NCI-H2081 (cell line): ENCODE results near the gene PARVB.

Source experiments
- DNase-seq, 2 experiments: peaks; one replicate each; lab custom pipeline; 2025; lab: John Stamatoyannopoulos, UW

The PARVB gene

GRCh38 chr22:44200855-44201550 lies 176.9 kb downstream of the PARVB start:
- no peak for DNase-seq

GRCh38 chr22:44201665-44202064 lies 177.6 kb downstream of the PARVB start:
- DNase-seq, result no peak

GRCh38 chr22:44202261-44202789 lies 178.2 kb downstream of the PARVB start:
- DNase-seq, result no peak

- no peak for DNase-seq
Measured at GRCh38 chr22:44203203-44203602, 179.1 kb downstream of the PARVB start.

GRCh38 chr22:44204739-44205515 lies 180.8 kb downstream of the PARVB start:
- DNase-seq, result no peak

GRCh38 chr22:44205516-44206329 lies 181.6 kb downstream of the PARVB start:
- DNase-seq, result no peak

- DNase-seq, result no peak
Measured at GRCh38 chr22:44206330-44206645, 182.2 kb downstream of the PARVB start.

GRCh38 chr22:44206696-44207095 lies 182.6 kb downstream of the PARVB start:
- DNase-seq, result no peak

GRCh38 chr22:44207173-44207980 lies 183.3 kb downstream of the PARVB start:
- no peak for DNase-seq

GRCh38 chr22:44207981-44208317 lies 183.8 kb downstream of the PARVB start:
- DNase-seq, result no peak

GRCh38 chr22:44209343-44209742 lies 185.2 kb downstream of the PARVB start:
- no peak for DNase-seq

- DNase-seq, result no peak
Measured at GRCh38 chr22:44210722-44211121, 186.6 kb downstream of the PARVB start.

- DNase-seq, result no peak
Measured at GRCh38 chr22:44211256-44211945, 187.3 kb downstream of the PARVB start.

GRCh38 chr22:44211946-44212930 lies 188.1 kb downstream of the PARVB start:
- no peak for DNase-seq

- no peak for DNase-seq
Measured at GRCh38 chr22:44212936-44213335, 188.8 kb downstream of the PARVB start.

- no peak for DNase-seq
Measured at GRCh38 chr22:44213489-44214043, 189.5 kb downstream of the PARVB start.

GRCh38 chr22:44214187-44214586 lies 190.1 kb downstream of the PARVB start:
- no peak for DNase-seq

- no peak for DNase-seq
Measured at GRCh38 chr22:44214764-44215163, 190.7 kb downstream of the PARVB start.

GRCh38 chr22:44215287-44215686 lies 191.2 kb downstream of the PARVB start:
- no peak for DNase-seq

GRCh38 chr22:44217346-44217745 lies 193.2 kb downstream of the PARVB start:
- no peak for DNase-seq
